Ishikawa (cell line): ENCODE measurements around the gene SCYGR7.

Source experiments
- EP300 ChIP-seq: IDR thresholded peaks from 2 replicates; pipeline ENCODE4 v1.6.1; 2012; ENCODE audit warnings: borderline replicate concordance
- MAX ChIP-seq: IDR thresholded peaks from 2 replicates; pipeline ENCODE4 v1.6.1; 2012
- RAD21 ChIP-seq: IDR thresholded peaks from 2 replicates; pipeline ENCODE4 v1.6.1; 2012; ENCODE audit warnings: low read depth
- TAF1 ChIP-seq: IDR thresholded peaks from 2 replicates; pipeline ENCODE4 v1.6.1; 2012; ENCODE audit warnings: low read depth, mild to moderate bottlenecking
- TEAD4 ChIP-seq: IDR thresholded peaks from 2 replicates; pipeline ENCODE4 v1.6.1; 2012
- YY1 ChIP-seq: IDR thresholded peaks from 2 replicates; pipeline ENCODE4 v1.6.1; 2012; ENCODE audit warnings: low read depth
- TF ChIP-seq, protein P1 (sequence below): IDR thresholded peaks from 2 replicates; pipeline ENCODE4 v1.6.1; 2012
- TF ChIP-seq, protein P2 (sequence below): IDR thresholded peaks from 2 replicates; pipeline ENCODE4 v1.6.1; 2012; ENCODE audit warnings: low read depth, mild to moderate bottlenecking

DNA sequence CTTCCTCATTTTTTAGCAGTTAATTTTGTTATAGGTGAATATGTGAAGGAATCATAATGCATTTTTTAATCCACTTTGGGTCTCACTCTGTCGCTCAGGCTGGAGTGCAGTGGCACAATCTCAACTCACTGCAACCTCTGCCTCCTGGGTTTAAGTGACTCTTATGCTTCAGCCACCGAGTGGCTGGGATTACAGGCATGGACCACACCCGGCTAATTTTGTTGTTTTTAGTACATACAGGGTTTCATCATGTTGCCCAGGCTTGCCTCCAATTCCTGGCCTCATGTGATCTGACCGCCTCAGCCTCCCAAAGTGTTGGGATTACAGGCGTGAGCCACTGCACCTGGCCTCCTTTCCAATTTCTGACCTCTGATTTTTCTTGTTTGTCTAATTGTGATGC lies 43.9 kb upstream of the SCYGR7 start:
- TF ChIP-seq TEAD4 (no peak), EP300 (no peak), YY1 (no peak), RAD21 (no peak), MAX (no peak), TAF1 (no peak)
- TF ChIP-seq, protein P1, sequence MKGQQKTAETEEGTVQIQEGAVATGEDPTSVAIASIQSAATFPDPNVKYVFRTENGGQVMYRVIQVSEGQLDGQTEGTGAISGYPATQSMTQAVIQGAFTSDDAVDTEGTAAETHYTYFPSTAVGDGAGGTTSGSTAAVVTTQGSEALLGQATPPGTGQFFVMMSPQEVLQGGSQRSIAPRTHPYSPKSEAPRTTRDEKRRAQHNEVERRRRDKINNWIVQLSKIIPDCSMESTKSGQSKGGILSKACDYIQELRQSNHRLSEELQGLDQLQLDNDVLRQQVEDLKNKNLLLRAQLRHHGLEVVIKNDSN, result no peak
- TF ChIP-seq, protein P2, sequence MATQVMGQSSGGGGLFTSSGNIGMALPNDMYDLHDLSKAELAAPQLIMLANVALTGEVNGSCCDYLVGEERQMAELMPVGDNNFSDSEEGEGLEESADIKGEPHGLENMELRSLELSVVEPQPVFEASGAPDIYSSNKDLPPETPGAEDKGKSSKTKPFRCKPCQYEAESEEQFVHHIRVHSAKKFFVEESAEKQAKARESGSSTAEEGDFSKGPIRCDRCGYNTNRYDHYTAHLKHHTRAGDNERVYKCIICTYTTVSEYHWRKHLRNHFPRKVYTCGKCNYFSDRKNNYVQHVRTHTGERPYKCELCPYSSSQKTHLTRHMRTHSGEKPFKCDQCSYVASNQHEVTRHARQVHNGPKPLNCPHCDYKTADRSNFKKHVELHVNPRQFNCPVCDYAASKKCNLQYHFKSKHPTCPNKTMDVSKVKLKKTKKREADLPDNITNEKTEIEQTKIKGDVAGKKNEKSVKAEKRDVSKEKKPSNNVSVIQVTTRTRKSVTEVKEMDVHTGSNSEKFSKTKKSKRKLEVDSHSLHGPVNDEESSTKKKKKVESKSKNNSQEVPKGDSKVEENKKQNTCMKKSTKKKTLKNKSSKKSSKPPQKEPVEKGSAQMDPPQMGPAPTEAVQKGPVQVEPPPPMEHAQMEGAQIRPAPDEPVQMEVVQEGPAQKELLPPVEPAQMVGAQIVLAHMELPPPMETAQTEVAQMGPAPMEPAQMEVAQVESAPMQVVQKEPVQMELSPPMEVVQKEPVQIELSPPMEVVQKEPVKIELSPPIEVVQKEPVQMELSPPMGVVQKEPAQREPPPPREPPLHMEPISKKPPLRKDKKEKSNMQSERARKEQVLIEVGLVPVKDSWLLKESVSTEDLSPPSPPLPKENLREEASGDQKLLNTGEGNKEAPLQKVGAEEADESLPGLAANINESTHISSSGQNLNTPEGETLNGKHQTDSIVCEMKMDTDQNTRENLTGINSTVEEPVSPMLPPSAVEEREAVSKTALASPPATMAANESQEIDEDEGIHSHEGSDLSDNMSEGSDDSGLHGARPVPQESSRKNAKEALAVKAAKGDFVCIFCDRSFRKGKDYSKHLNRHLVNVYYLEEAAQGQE, result no peak
